ENCODE data around the gene DLX1. TPM values are rescaled to one million over a fixed set of nuclear protein-coding genes. Genes with fewer than 3 reads are reported as not detected.

DLX1 gene
- polyA plus RNA-seq (2013, experiment 1 of 2) = 17.1 TPM
- 13.8 TPM for polyA plus RNA-seq (2013, experiment 2 of 2)

DNA sequence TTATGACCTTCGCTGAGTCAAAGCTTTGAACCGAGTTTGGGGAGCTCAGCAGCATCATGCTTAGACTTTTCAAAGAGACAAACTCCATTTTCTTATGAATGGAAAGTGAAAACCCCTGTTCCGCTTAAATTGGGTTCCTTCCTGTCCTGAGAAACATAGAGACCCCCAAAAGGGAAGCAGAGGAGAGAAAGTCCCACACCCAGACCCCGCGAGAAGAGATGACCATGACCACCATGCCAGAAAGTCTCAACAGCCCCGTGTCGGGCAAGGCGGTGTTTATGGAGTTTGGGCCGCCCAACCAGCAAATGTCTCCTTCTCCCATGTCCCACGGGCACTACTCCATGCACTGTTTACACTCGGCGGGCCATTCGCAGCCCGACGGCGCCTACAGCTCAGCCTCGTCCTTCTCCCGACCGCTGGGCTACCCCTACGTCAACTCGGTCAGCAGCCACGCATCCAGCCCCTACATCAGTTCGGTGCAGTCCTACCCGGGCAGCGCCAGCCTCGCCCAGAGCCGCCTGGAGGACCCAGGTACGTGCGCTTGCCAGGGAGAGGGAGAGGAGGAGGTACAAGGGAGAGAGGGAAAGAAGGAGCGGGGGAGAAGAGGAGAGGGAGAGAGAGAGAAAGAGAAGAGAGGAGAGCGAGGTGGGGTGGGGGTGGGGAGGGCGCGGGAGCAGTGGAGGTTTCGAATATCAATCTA lies at the start of gene DLX1:
DLX1 (plus strand) TSS at position 48 of the 700 bp plus-strand sequence; CDS start at position 219, 171 bp downstream.
- Histone ChIP-seq H3K36me3 (ENCODE audit: control insufficient read depth, insufficient read depth, low read length) (no peaks in the 10 kb centered on the region), H3K9me3 (ENCODE audit: control insufficient read depth, low read length) (no peaks in the 10 kb centered on the region), H3K4me3 (ENCODE audit: extremely low read depth, insufficient read depth, low read length, poor library complexity, severe bottlenecking) (peak within 1 kb of the TSS; percentile 46), H3K27ac (ENCODE audit: low read depth, low read length, severe bottlenecking) (peak within 1 kb of the TSS; percentile 17), H3K4me1 (ENCODE audit: control insufficient read depth, insufficient read depth, low read length, poor library complexity, severe bottlenecking) (peaks cover 5% of the 10 kb centered on the region)
- 0 to 1% methylated on average over 22 to 23 of the region's 34 CpGs for WGBS, 2 experiments (ENCODE audit: insufficient coverage in 2 of 2)

DNA sequence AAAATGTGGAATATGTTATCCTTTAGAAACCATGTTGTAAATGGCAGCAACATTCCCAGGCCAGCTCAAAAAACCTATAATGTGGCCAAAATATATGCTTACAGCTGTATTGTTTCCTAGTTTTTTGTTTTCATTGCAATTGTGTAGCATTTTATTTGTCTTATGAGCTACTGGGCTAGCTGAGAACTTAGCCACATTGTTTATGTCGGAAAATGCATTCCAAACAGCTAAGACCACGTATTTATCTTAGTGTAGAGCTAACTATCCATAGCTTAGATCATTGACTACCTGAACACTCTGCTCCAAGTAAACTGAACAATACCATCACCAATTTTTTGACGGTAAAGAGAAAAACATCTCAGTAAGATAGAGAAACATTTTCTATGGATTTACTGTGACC lies 47.2 kb upstream of the DLX1 start:
- Histone ChIP-seq H3K36me3 (ENCODE audit: control insufficient read depth, insufficient read depth, low read length) (no peaks in the 10 kb centered on the region), H3K27ac (ENCODE audit: low read depth, low read length, severe bottlenecking) (no peak overlapping the region), H3K9me3 (ENCODE audit: control insufficient read depth, low read length) (no peaks in the 10 kb centered on the region), H3K4me3 (ENCODE audit: extremely low read depth, insufficient read depth, low read length, poor library complexity, severe bottlenecking) (no peak overlapping the region), H3K4me1 (ENCODE audit: control insufficient read depth, insufficient read depth, low read length, poor library complexity, severe bottlenecking) (no peaks in the 10 kb centered on the region)
- no CpG with 5 or more reads among the region's 3 CpGs for WGBS, 2 experiments (ENCODE audit: insufficient coverage in 2 of 2)

DNA sequence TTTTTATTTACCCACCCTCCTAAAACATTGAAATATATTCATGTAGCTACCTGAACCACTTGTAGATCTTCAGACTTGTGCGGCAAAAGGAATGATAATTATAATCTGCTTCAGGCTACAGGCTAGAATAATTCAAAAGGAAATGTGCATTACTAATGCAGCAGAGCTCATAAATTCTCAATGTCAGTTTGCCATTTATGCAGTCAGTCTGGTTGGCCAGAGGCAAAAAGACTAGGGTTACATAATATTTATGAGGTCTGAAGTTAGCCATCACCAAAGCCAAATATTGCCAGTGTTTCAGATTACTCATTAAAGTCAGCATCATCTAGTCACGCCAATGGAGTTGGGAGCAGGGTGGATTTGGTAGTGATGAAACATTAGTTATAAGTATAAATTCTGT lies 46.7 kb upstream of the DLX1 start:
- H3K27ac ChIP-seq (ENCODE audit: low read depth, low read length, severe bottlenecking) = no peak overlapping the region
- 100% methylated on average over 1 of the region's 2 CpGs; no CpG with 5 or more reads in 1 of the 2 experiments for WGBS, 2 experiments (ENCODE audit: insufficient coverage in 2 of 2)
- H3K4me3 ChIP-seq (ENCODE audit: extremely low read depth, insufficient read depth, low read length, poor library complexity, severe bottlenecking) = no peak overlapping the region
- H3K9me3 ChIP-seq (ENCODE audit: control insufficient read depth, low read length) = no peaks in the 10 kb centered on the region
- H3K36me3 ChIP-seq (ENCODE audit: control insufficient read depth, insufficient read depth, low read length) = no peaks in the 10 kb centered on the region
- H3K4me1 ChIP-seq (ENCODE audit: control insufficient read depth, insufficient read depth, low read length, poor library complexity, severe bottlenecking) = no peaks in the 10 kb centered on the region

DNA sequence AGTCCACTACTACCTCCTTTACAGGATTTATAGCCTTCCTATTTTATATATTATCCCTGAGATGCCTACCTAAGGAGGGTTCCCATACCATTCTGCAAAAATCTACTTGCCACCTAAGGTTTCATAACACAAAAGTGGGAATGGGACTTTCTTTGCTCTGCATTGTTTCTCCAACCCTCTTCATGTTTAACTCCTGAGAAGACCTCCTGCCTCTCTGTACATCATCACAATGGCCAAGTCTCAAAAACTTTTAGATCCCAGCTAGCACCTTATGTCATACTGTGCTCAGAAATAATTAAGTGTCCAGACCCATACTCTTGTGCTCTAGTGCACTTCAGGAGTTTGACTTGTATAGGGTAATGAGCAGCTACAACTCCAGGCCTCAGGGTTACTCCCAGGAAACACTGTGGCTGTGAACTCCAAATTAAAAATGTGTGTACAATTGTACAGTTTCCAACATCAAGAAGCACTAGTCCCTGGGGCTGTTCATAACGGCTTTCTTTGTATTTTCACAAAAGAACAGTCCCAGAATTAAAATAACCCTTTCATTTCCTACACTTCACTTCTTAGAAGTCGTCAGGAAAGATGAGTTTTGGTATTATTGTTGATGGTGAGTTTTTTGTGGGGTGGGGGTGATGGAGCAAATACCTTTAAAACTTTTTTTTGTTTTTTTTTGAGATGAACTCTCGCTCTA lies 46.1 kb upstream of the DLX1 start:
- Histone ChIP-seq H3K4me1 (ENCODE audit: control insufficient read depth, insufficient read depth, low read length, poor library complexity, severe bottlenecking) (no peaks in the 10 kb centered on the region), H3K9me3 (ENCODE audit: control insufficient read depth, low read length) (no peaks in the 10 kb centered on the region), H3K36me3 (ENCODE audit: control insufficient read depth, insufficient read depth, low read length) (no peaks in the 10 kb centered on the region), H3K4me3 (ENCODE audit: extremely low read depth, insufficient read depth, low read length, poor library complexity, severe bottlenecking) (no peak overlapping the region), H3K27ac (ENCODE audit: low read depth, low read length, severe bottlenecking) (no peak overlapping the region)
- WGBS, 2 experiments (ENCODE audit: insufficient coverage in 2 of 2) = 100% methylated on average over 1 of the region's 3 CpGs; no CpG with 5 or more reads in 1 of the 2 experiments

DNA sequence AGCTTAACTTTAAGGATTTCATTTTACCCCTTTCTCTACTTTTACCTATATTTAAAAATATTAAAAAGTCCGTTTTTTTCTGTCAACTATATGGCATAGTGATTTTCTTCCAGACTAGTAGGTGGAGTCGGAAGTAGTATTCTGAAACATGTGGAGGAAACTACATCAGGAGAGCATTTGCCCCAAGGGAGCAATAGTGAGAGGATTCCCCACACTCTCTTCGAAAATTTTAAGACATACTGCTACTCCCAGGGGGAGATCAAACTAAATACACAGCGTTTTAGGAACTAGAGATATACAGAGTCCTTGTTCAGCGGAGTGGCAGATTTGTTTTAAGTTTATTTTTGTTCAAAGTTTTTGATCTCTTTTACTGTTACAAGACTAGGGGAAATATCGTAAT lies 45.0 kb upstream of the DLX1 start:
- Histone ChIP-seq H3K27ac (ENCODE audit: low read depth, low read length, severe bottlenecking) (no peak overlapping the region), H3K4me3 (ENCODE audit: extremely low read depth, insufficient read depth, low read length, poor library complexity, severe bottlenecking) (no peak overlapping the region), H3K4me1 (ENCODE audit: control insufficient read depth, insufficient read depth, low read length, poor library complexity, severe bottlenecking) (no peaks in the 10 kb centered on the region), H3K36me3 (ENCODE audit: control insufficient read depth, insufficient read depth, low read length) (no peaks in the 10 kb centered on the region), H3K9me3 (ENCODE audit: control insufficient read depth, low read length) (no peaks in the 10 kb centered on the region)
- 100% methylated on average over 1 of the region's 6 CpGs for whole genome bisulfite sequencing, 2 experiments (ENCODE audit: insufficient coverage in 2 of 2)

DNA sequence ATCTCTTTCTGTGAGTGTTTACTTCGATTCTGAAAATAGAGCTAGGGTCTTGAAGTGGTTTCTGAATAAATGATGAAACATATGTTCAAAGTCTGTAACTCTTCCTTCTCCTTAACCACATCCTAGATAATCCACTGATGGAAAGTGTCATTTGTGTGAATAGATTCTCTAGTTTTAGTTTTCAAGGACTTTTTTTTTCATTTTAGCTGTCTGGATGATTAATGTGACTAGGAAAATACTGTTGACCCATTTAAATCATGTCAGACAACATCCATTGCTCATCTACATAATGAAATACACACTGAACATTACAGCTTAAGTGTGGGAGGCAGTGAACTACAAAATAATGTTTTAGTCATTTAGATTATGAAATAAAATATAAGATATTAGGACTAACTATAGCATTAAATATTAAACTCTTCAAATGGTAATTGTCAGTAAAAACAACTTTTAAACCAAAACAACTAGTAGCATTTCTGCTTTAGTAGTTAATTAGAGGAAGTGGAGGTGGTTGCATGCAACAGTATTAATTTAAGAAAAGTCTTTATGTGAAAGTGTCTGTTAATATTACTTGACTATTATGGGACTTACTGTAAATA lies 39.1 kb upstream of the DLX1 start:
- H3K4me3 ChIP-seq (ENCODE audit: extremely low read depth, insufficient read depth, low read length, poor library complexity, severe bottlenecking) = no peak overlapping the region
- WGBS, 2 experiments (ENCODE audit: insufficient coverage in 2 of 2) = no CpG with 5 or more reads among the region's 1 CpG
- H3K27ac ChIP-seq (ENCODE audit: low read depth, low read length, severe bottlenecking) = peak overlapping the region; percentile 7
- H3K4me1 ChIP-seq (ENCODE audit: control insufficient read depth, insufficient read depth, low read length, poor library complexity, severe bottlenecking) = peaks cover 3% of the 10 kb centered on the region
- no peaks in the 10 kb centered on the region for H3K9me3 ChIP-seq (ENCODE audit: control insufficient read depth, low read length)
- H3K36me3 ChIP-seq (ENCODE audit: control insufficient read depth, insufficient read depth, low read length) = no peaks in the 10 kb centered on the region

DNA sequence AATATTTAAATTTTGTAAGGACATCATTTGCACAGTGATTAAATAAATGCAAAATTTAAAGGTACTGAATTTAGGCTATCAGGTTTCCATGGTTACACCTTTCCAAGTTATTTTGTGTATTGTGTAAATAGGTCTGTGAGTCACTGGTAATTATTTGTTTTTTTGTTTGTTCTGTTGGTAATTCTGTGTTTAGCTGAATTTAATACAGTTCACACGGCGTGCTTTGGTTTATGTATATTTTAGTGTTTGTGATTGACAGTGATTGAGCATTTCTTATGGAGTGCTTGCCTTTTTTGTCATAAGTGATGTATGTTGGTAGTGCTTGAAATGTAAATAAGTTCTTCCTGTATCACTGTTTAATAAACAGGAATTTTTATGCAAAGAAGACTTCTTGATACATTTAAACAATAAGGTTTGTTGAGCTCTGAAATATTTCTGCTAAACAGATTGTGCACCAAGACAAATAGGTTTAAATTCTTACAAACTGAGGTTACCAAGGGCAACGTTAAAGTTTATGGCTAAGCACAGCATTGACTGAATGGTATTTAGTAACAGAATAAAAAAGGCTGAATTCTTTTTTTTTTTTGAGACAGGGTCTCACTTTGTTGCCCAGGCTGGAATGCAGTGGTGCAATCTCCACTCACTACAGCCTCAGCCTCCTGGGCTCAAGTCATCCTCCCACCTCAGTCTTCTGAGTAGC lies 38.3 kb upstream of the DLX1 start:
- no peak overlapping the region for H3K4me3 ChIP-seq (ENCODE audit: extremely low read depth, insufficient read depth, low read length, poor library complexity, severe bottlenecking)
- 96% methylated on average over 3 of the region's 3 CpGs for WGBS, 2 experiments (ENCODE audit: insufficient coverage in 2 of 2)
- H3K36me3 ChIP-seq (ENCODE audit: control insufficient read depth, insufficient read depth, low read length) = no peaks in the 10 kb centered on the region
- no peaks in the 10 kb centered on the region for H3K9me3 ChIP-seq (ENCODE audit: control insufficient read depth, low read length)
- H3K4me1 ChIP-seq (ENCODE audit: control insufficient read depth, insufficient read depth, low read length, poor library complexity, severe bottlenecking) = peaks cover 3% of the 10 kb centered on the region
- peak overlapping the region; percentile 81 for H3K27ac ChIP-seq (ENCODE audit: low read depth, low read length, severe bottlenecking)

DNA sequence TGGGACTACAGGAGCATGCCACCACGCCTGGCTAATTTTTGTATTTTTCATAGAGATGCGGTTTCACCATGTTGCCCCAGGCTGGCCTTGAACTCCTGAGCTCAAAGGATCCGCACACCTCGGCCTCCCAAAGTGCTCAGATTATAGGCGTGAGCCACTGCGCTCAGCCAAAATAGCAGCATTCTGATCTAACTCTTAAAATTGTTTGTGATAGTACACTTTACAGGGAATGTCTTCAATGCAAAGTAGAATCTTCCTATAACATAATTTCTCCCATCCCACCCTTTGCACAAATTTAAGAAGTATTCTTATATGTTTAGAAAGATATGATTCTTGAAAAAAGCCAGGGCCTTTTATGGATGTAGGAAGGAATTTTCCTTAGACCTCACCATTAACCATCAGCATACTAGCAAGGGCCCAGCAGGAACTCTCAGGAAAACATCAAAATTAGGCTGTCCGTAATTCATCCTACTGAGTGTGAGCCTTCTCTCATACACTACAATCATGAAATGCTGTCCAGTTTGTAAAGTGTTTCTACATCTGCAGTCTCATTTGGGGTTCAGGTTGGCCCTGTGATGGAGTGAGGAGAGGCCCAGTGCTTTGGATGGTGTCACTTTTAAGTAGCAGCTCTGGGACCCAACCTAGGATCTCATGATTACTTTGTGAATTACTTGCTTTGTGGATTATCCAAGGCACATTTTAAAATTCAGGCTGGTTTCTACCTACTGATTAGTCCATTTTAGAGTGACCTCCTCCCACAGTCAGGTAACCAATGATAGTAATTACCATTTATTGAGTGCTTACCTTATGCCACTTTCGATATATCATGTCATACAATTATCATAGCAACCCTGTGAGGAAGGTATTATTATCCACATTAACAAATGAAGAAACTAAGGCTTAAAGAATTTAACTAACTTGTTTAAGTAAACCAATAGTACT lies 37.5 kb upstream of the DLX1 start:
- H3K4me3 ChIP-seq (ENCODE audit: extremely low read depth, insufficient read depth, low read length, poor library complexity, severe bottlenecking) = no peak overlapping the region
- peak overlapping the region; percentile 13 for H3K27ac ChIP-seq (ENCODE audit: low read depth, low read length, severe bottlenecking)
- no peaks in the 10 kb centered on the region for H3K9me3 ChIP-seq (ENCODE audit: control insufficient read depth, low read length)
- no peaks in the 10 kb centered on the region for H3K36me3 ChIP-seq (ENCODE audit: control insufficient read depth, insufficient read depth, low read length)
- 89 to 98% methylated on average over 4 to 6 of the region's 8 CpGs for WGBS, 2 experiments (ENCODE audit: insufficient coverage in 2 of 2)
- H3K4me1 ChIP-seq (ENCODE audit: control insufficient read depth, insufficient read depth, low read length, poor library complexity, severe bottlenecking) = peaks cover 3% of the 10 kb centered on the region

DNA sequence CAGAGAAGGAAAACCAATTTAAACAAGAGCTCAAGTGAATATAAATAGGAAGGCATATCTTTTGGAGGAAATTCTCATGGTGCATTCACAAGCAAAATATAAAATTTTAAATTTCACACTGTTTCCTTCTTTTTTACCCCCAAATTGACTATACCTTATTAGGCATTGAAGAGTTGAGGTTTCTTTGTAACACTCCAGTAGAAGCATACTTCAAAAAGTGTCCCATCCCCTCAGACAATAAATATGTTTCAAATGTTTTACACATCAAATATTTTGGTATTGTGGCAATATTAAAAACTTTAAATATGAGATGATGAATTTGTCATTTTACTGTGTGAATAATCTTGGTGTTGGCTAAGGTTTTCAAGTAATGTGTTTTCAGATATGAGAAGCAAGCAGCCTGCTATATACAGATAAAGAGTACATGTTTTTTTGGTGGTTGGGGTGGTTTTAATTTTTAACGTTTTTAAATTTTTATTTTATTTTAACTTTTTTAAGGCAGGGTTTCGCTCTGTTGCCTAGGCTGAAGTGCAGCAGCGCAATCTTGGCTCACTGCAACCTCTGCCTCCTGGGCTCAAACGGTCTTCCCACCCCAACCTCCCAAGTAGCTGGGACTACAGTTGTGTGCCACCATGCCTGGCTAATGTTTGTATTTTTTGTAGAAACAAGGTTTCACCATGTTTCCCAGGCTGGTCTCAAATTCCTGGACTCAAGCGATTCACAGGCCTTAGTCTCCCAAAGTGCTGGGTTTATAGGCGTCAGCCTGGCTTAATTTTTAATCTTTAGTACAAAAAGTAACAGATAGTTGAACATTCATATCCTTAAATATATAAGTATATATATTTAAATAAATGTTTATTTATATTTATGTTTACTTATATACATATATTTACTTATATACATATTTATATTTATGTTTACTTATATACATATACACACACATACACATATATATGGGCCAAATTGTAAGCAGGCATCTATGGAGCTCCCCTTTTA lies 36.5 kb upstream of the DLX1 start:
- H3K9me3 ChIP-seq (ENCODE audit: control insufficient read depth, low read length) = no peaks in the 10 kb centered on the region
- no peak overlapping the region for H3K27ac ChIP-seq (ENCODE audit: low read depth, low read length, severe bottlenecking)
- H3K4me1 ChIP-seq (ENCODE audit: control insufficient read depth, insufficient read depth, low read length, poor library complexity, severe bottlenecking) = peaks cover 3% of the 10 kb centered on the region
- H3K36me3 ChIP-seq (ENCODE audit: control insufficient read depth, insufficient read depth, low read length) = no peaks in the 10 kb centered on the region
- H3K4me3 ChIP-seq (ENCODE audit: extremely low read depth, insufficient read depth, low read length, poor library complexity, severe bottlenecking) = no peak overlapping the region
- WGBS, 2 experiments (ENCODE audit: insufficient coverage in 2 of 2) = 98% methylated on average over 4 of the region's 6 CpGs; no CpG with 5 or more reads in 1 of the 2 experiments
